ENCODE data around the gene LZTFL1.

DNA sequence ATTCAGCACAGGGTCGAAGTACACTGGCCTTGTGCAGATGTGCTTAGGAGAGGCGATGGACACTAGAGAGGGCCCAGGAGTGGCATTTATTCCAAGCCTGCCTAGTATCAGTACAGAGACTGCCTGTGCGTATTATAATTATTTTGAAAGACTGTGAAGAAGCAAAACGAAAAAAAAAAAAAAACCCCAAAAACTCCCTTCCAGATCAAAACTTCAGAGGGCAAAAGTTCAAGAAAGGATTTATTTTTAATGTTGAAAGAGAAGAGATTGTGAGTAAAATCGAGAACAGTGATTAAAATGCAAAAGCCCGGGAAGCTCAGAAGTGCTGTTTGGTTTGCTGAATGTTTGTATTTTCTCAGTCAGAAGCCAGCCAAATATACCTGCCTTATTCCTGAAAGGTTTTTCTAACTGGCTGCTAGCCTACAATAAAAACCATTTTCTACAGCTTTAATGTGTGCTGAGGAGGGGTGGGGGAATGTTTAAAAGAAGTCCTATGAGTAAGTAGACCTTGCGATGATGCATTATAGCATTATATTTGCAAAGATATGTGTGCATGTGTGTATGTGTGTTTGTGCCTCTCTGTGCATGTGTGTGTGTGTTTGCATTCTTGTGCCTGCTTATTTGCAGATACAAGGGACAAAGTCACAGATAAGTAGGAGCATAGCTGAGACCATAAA lies 19.3 kb upstream of the LZTFL1 start:
- no peak for TF ChIP-seq POLR2A (IDR thresholded peaks at IDR 0.05)
- TF ChIP-seq, protein P1, sequence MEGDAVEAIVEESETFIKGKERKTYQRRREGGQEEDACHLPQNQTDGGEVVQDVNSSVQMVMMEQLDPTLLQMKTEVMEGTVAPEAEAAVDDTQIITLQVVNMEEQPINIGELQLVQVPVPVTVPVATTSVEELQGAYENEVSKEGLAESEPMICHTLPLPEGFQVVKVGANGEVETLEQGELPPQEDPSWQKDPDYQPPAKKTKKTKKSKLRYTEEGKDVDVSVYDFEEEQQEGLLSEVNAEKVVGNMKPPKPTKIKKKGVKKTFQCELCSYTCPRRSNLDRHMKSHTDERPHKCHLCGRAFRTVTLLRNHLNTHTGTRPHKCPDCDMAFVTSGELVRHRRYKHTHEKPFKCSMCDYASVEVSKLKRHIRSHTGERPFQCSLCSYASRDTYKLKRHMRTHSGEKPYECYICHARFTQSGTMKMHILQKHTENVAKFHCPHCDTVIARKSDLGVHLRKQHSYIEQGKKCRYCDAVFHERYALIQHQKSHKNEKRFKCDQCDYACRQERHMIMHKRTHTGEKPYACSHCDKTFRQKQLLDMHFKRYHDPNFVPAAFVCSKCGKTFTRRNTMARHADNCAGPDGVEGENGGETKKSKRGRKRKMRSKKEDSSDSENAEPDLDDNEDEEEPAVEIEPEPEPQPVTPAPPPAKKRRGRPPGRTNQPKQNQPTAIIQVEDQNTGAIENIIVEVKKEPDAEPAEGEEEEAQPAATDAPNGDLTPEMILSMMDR (IDR thresholded peaks at IDR 0.05): no peak
